Measurements from ENCODE around the gene DHRSX. TPM values are rescaled to one million over a fixed set of nuclear protein-coding genes. Genes with fewer than 3 reads are reported as not detected.

DHRSX gene
- polyA plus RNA-seq, 3 donors, result 12.9 to 33.2 (median 28.3) TPM

GRCh38 chrX:2414384-2414783 lies 86.4 kb downstream of the DHRSX start:
- H3K4me1 Mint-ChIP-seq, result no peaks in the 10 kb centered on the region
- H3K27me3 Mint-ChIP-seq (ENCODE audit: low read depth in 3 of 3), result no peaks in the 10 kb centered on the region
- no peak for TF ChIP-seq CTCF (IDR thresholded peaks at IDR 0.05)
- Histone ChIP-seq H3K4me1 (ENCODE audit: control insufficient read depth in 1 of 2, insufficient read depth in 2 of 2, low read length in 2 of 2) (no peaks in the 10 kb centered on the region), H3K27me3 (ENCODE audit: control insufficient read depth in 2 of 2, insufficient read depth in 2 of 2, low read length in 2 of 2) (no peaks in the 10 kb centered on the region), H3K79me2 (ENCODE audit: insufficient read depth, low read length) (no peaks in the 10 kb centered on the region), H3K36me3 (replicated peaks in 1 of 2; ENCODE audit: control insufficient read depth in 1 of 2, insufficient read depth in 2 of 2, low read length in 2 of 2) (peaks cover 0 to 11% of the 10 kb centered on the region in 2 donors), H3K9ac (ENCODE audit: insufficient read depth, low read length, poor library complexity, severe bottlenecking) (no peak overlapping the region), H3K4me2 (replicated peaks; ENCODE audit: extremely low read depth, low read length, poor library complexity, severe bottlenecking) (no peak overlapping the region), H3K4me3 (replicated peaks in 1 of 3; ENCODE audit: low read depth in 2 of 3, low read length in 3 of 3) (no peak overlapping the region), H3K9me3 (replicated peaks in 1 of 2; ENCODE audit: control insufficient read depth in 1 of 2, insufficient read depth in 1 of 2, low read length in 2 of 2) (peaks cover 0 to 3% of the 10 kb centered on the region in 2 donors), H4K20me1 (ENCODE audit: insufficient read depth, low read length) (no peaks in the 10 kb centered on the region), H2AFZ (ENCODE audit: insufficient read depth, low read depth, low read length, poor library complexity, severe bottlenecking) (no peak overlapping the region), H3K27ac (ENCODE audit: low read depth in 1 of 2, low read length in 2 of 2) (no peak overlapping the region)
- no peak overlapping the region for H3K4me3 Mint-ChIP-seq
- H3K36me3 Mint-ChIP-seq, result peaks cover 8 to 14% of the 10 kb centered on the region in 2 donors
- no peak overlapping the region for H3K27ac Mint-ChIP-seq
- 96% methylated on average over 2 of the region's 2 CpGs for WGBS (ENCODE audit: insufficient coverage)
- DNase-seq, result no peak
- intact Hi-C loops (cut with micrococcal nuclease), result no loop called here
- H3K9me3 Mint-ChIP-seq, result no peaks in the 10 kb centered on the region

GRCh38 chrX:2413969-2414368 lies 86.8 kb downstream of the DHRSX start:
- no peak for DNase-seq
- Histone ChIP-seq H3K9me3 (replicated peaks in 1 of 2; ENCODE audit: control insufficient read depth in 1 of 2, insufficient read depth in 1 of 2, low read length in 2 of 2) (peaks cover 0 to 3% of the 10 kb centered on the region in 2 donors), H3K4me2 (replicated peaks; ENCODE audit: extremely low read depth, low read length, poor library complexity, severe bottlenecking) (no peak overlapping the region), H2AFZ (ENCODE audit: insufficient read depth, low read depth, low read length, poor library complexity, severe bottlenecking) (no peak overlapping the region), H3K4me3 (replicated peaks in 1 of 3; ENCODE audit: low read depth in 2 of 3, low read length in 3 of 3) (no peak overlapping the region), H3K9ac (ENCODE audit: insufficient read depth, low read length, poor library complexity, severe bottlenecking) (no peak overlapping the region), H3K4me1 (ENCODE audit: control insufficient read depth in 1 of 2, insufficient read depth in 2 of 2, low read length in 2 of 2) (no peaks in the 10 kb centered on the region), H3K79me2 (ENCODE audit: insufficient read depth, low read length) (no peaks in the 10 kb centered on the region), H3K36me3 (replicated peaks in 1 of 2; ENCODE audit: control insufficient read depth in 1 of 2, insufficient read depth in 2 of 2, low read length in 2 of 2) (peaks cover 0 to 15% of the 10 kb centered on the region in 2 donors), H4K20me1 (ENCODE audit: insufficient read depth, low read length) (no peaks in the 10 kb centered on the region), H3K27me3 (ENCODE audit: control insufficient read depth in 2 of 2, insufficient read depth in 2 of 2, low read length in 2 of 2) (no peaks in the 10 kb centered on the region), H3K27ac (ENCODE audit: low read depth in 1 of 2, low read length in 2 of 2) (no peak overlapping the region)
- Mint-ChIP-seq H3K9me3 (no peaks in the 10 kb centered on the region), H3K27ac (no peak overlapping the region), H3K4me1 (no peaks in the 10 kb centered on the region), H3K36me3 (peaks cover 10 to 17% of the 10 kb centered on the region in 2 donors), H3K27me3 (ENCODE audit: low read depth in 3 of 3) (no peaks in the 10 kb centered on the region), H3K4me3 (no peak overlapping the region)
- WGBS (ENCODE audit: insufficient coverage), result 100% methylated on average over 2 of the region's 2 CpGs
- intact Hi-C loops (cut with micrococcal nuclease), result no loop called here
- no peak for TF ChIP-seq CTCF (IDR thresholded peaks at IDR 0.05)

All from CD14-positive monocyte (primary cell).